ENCODE results near the gene CFHR1.

DNA sequence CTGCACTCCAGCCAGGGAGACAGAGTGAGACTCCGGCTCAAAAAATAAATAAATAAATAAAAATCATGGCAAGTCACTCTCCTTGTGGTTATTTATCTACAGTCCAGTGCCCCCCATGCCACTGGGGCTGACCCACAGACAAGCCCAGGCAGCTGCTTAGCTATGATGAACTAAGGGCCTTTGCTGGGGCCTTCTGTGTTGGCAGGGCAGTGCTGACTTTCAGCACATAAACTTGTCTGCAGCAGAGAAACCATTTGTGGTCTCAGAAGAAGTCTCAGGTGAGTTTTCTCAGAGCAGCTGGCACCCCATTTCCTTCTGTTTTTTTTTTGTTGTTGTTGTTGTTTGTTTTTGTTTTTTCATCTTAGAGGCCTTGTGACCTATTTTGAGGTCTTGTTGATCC lies 47.4 kb downstream of the CFHR1 start:
- TF ChIP-seq, protein P1, sequence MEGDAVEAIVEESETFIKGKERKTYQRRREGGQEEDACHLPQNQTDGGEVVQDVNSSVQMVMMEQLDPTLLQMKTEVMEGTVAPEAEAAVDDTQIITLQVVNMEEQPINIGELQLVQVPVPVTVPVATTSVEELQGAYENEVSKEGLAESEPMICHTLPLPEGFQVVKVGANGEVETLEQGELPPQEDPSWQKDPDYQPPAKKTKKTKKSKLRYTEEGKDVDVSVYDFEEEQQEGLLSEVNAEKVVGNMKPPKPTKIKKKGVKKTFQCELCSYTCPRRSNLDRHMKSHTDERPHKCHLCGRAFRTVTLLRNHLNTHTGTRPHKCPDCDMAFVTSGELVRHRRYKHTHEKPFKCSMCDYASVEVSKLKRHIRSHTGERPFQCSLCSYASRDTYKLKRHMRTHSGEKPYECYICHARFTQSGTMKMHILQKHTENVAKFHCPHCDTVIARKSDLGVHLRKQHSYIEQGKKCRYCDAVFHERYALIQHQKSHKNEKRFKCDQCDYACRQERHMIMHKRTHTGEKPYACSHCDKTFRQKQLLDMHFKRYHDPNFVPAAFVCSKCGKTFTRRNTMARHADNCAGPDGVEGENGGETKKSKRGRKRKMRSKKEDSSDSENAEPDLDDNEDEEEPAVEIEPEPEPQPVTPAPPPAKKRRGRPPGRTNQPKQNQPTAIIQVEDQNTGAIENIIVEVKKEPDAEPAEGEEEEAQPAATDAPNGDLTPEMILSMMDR (IDR thresholded peaks at IDR 0.05), result no peak
- no peak for TF ChIP-seq POLR2A (IDR thresholded peaks at IDR 0.05)

Data from lower leg skin (tissue), 3 donors.